ENCODE results near the gene PRPSAP1.
A peak's percentile ranks its signal among the peaks of the same experiment; 100 is the strongest.

PRPSAP1 gene

GRCh38 chr17:76268015-76268749 lies 85.5 kb downstream of the PRPSAP1 start:
- TF ChIP-seq GATA3 (IDR thresholded peaks at IDR 0.05; ENCODE audit: low read depth, low read length) (no peak), GATA2 (IDR thresholded peaks at IDR 0.05; ENCODE audit: low read depth, low read length) (no peak)

GRCh38 chr17:76267051-76267576 lies 86.6 kb downstream of the PRPSAP1 start:
- TF ChIP-seq GATA2 (IDR thresholded peaks at IDR 0.05; ENCODE audit: low read depth, low read length) (no peak), GATA3 (IDR thresholded peaks at IDR 0.05; ENCODE audit: low read depth, low read length) (no peak)

GRCh38 chr17:76266244-76266938 lies 87.3 kb downstream of the PRPSAP1 start:
- TF ChIP-seq GATA2 (IDR thresholded peaks at IDR 0.05; ENCODE audit: low read depth, low read length), result peak; percentile 73
- no peak for TF ChIP-seq GATA3 (IDR thresholded peaks at IDR 0.05; ENCODE audit: low read depth, low read length)

GRCh38 chr17:76265624-76266243 lies 88.0 kb downstream of the PRPSAP1 start:
- TF ChIP-seq GATA2 (IDR thresholded peaks at IDR 0.05; ENCODE audit: low read depth, low read length) (no peak), GATA3 (IDR thresholded peaks at IDR 0.05; ENCODE audit: low read depth, low read length) (no peak)

GRCh38 chr17:76264755-76265623 lies 88.7 kb downstream of the PRPSAP1 start, which contains the start of gene UBALD2:
UBALD2 (plus strand) TSS chr17:76265348; CDS start chr17:76265506, 158 bp downstream.
- TF ChIP-seq GATA3 (IDR thresholded peaks at IDR 0.05; ENCODE audit: low read depth, low read length), result no peak
- no peak; the same call in 1 of the 2 replicates for TF ChIP-seq GATA2 (IDR thresholded peaks at IDR 0.05; ENCODE audit: low read depth, low read length)

- TF ChIP-seq GATA3 (IDR thresholded peaks at IDR 0.05; ENCODE audit: low read depth, low read length), result no peak
- no peak for TF ChIP-seq GATA2 (IDR thresholded peaks at IDR 0.05; ENCODE audit: low read depth, low read length)
Observed at GRCh38 chr17:76264425-76264754, 89.3 kb downstream of the PRPSAP1 start.

GRCh38 chr17:76263896-76264295 lies 89.8 kb downstream of the PRPSAP1 start:
- TF ChIP-seq GATA2 (IDR thresholded peaks at IDR 0.05; ENCODE audit: low read depth, low read length), result no peak
- no peak for TF ChIP-seq GATA3 (IDR thresholded peaks at IDR 0.05; ENCODE audit: low read depth, low read length)

GRCh38 chr17:76262732-76263344 lies 90.9 kb downstream of the PRPSAP1 start:
- TF ChIP-seq GATA3 (IDR thresholded peaks at IDR 0.05; ENCODE audit: low read depth, low read length), result no peak
- no peak for TF ChIP-seq GATA2 (IDR thresholded peaks at IDR 0.05; ENCODE audit: low read depth, low read length)

GRCh38 chr17:76261421-76262215 lies 92.1 kb downstream of the PRPSAP1 start:
- no peak for TF ChIP-seq GATA3 (IDR thresholded peaks at IDR 0.05; ENCODE audit: low read depth, low read length)
- no peak for TF ChIP-seq GATA2 (IDR thresholded peaks at IDR 0.05; ENCODE audit: low read depth, low read length)

- TF ChIP-seq GATA3 (IDR thresholded peaks at IDR 0.05; ENCODE audit: low read depth, low read length), result no peak
- no peak for TF ChIP-seq GATA2 (IDR thresholded peaks at IDR 0.05; ENCODE audit: low read depth, low read length)
Observed at GRCh38 chr17:76260669-76261068, 93.0 kb downstream of the PRPSAP1 start.

GRCh38 chr17:76260220-76260619 lies 93.5 kb downstream of the PRPSAP1 start:
- TF ChIP-seq GATA3 (IDR thresholded peaks at IDR 0.05; ENCODE audit: low read depth, low read length) (no peak), GATA2 (IDR thresholded peaks at IDR 0.05; ENCODE audit: low read depth, low read length) (no peak)
